ENCODE results near the gene NTRK2. TPM values are rescaled to one million over a fixed set of nuclear protein-coding genes. Genes with fewer than 3 reads are reported as not detected.

NTRK2 gene
- total RNA-seq, 1 experiment from 2014 or later, result not detected

- ATAC-seq (no peak), DNase-seq (ENCODE audit: low read depth, low spot score) (no peak)
- no peak overlapping the region for H3K4me2 ChIP-seq (ENCODE audit: low read length)
- H3K36me3 ChIP-seq (ENCODE audit: control insufficient read depth in 1 of 2, insufficient read depth in 2 of 2, low read length in 2 of 2), result no peaks in the 10 kb centered on the region
- no peaks in the 10 kb centered on the region for H3K4me1 ChIP-seq (ENCODE audit: control insufficient read depth in 1 of 2, insufficient read depth in 2 of 2, low read length in 2 of 2)
- H3K79me2 ChIP-seq (ENCODE audit: insufficient read depth, low read length), result no peaks in the 10 kb centered on the region
- H3K27me3 ChIP-seq (ENCODE audit: insufficient read depth, low read length), result peaks cover 4% of the 10 kb centered on the region; the same call in 1 of the 2 replicates
- H3K4me3 ChIP-seq (replicated peaks in 1 of 2; ENCODE audit: low read depth in 1 of 2, low read length in 2 of 2), result no peak overlapping the region
- H3K9me2 ChIP-seq (ENCODE audit: insufficient read depth), result no peaks in the 10 kb centered on the region
- H2AFZ ChIP-seq (ENCODE audit: low read depth, low read length, poor library complexity, severe bottlenecking), result no peak overlapping the region
- CTCF ChIA-PET, result no interaction called here
- no peaks in the 10 kb centered on the region for H4K20me1 ChIP-seq (ENCODE audit: insufficient read depth)
- TF ChIP-seq SRF (IDR thresholded peaks at IDR 0.05; ENCODE audit: low read depth), result no peak
- TF ChIP-seq JUND (IDR thresholded peaks at IDR 0.05), result no peak
- TF ChIP-seq YY1 (IDR thresholded peaks at IDR 0.05; ENCODE audit: extremely low read depth, insufficient replicate concordance, low read depth, low read length), result no peak
- no peak overlapping the region for H3K9ac ChIP-seq (ENCODE audit: low read length)
- H3K27ac ChIP-seq (ENCODE audit: low read depth, low read length), result no peak overlapping the region
- POLR2A ChIA-PET, result no interaction called here
- intact Hi-C loops (cut with micrococcal nuclease), result no loop called here
- H3K9me3 ChIP-seq (ENCODE audit: control insufficient read depth in 1 of 2, insufficient read depth in 1 of 2, low read depth in 1 of 2, low read length in 2 of 2), result no peaks in the 10 kb centered on the region
- RAD21 ChIA-PET (ENCODE audit: low non-redundant PET in 1 of 2, low total read pairs in 2 of 2, uncharacterized antibody in 2 of 2, unreplicated experiment in 2 of 2), result no interaction called here
- no TSS peak for BruUV-seq (replicated peaks)
Measured at GRCh38 chr9:85024374-85024773, 354.8 kb downstream of the NTRK2 start.

- Histone ChIP-seq H3K4me1 (ENCODE audit: control insufficient read depth in 1 of 2, insufficient read depth in 2 of 2, low read length in 2 of 2) (no peaks in the 10 kb centered on the region), H3K27ac (ENCODE audit: low read depth, low read length) (no peak overlapping the region), H3K9me3 (ENCODE audit: control insufficient read depth in 1 of 2, insufficient read depth in 1 of 2, low read depth in 1 of 2, low read length in 2 of 2) (no peaks in the 10 kb centered on the region), H3K9ac (ENCODE audit: low read length) (no peak overlapping the region), H3K9me2 (ENCODE audit: insufficient read depth) (no peaks in the 10 kb centered on the region), H4K20me1 (ENCODE audit: insufficient read depth) (no peaks in the 10 kb centered on the region), H3K36me3 (ENCODE audit: control insufficient read depth in 1 of 2, insufficient read depth in 2 of 2, low read length in 2 of 2) (no peaks in the 10 kb centered on the region), H2AFZ (ENCODE audit: low read depth, low read length, poor library complexity, severe bottlenecking) (no peak overlapping the region), H3K27me3 (ENCODE audit: insufficient read depth, low read length) (peaks cover 4% of the 10 kb centered on the region; the same call in 1 of the 2 replicates), H3K4me3 (replicated peaks in 1 of 2; ENCODE audit: low read depth in 1 of 2, low read length in 2 of 2) (no peak overlapping the region), H3K79me2 (ENCODE audit: insufficient read depth, low read length) (no peaks in the 10 kb centered on the region), H3K4me2 (ENCODE audit: low read length) (no peak overlapping the region)
- ChIA-PET POLR2A (no interaction called here), CTCF (no interaction called here), RAD21 (ENCODE audit: low non-redundant PET in 1 of 2, low total read pairs in 2 of 2, uncharacterized antibody in 2 of 2, unreplicated experiment in 2 of 2) (no interaction called here)
- intact Hi-C loops (cut with micrococcal nuclease), result no loop called here
- ATAC-seq (no peak), DNase-seq (ENCODE audit: low read depth, low spot score) (no peak)
- TF ChIP-seq, protein P1, sequence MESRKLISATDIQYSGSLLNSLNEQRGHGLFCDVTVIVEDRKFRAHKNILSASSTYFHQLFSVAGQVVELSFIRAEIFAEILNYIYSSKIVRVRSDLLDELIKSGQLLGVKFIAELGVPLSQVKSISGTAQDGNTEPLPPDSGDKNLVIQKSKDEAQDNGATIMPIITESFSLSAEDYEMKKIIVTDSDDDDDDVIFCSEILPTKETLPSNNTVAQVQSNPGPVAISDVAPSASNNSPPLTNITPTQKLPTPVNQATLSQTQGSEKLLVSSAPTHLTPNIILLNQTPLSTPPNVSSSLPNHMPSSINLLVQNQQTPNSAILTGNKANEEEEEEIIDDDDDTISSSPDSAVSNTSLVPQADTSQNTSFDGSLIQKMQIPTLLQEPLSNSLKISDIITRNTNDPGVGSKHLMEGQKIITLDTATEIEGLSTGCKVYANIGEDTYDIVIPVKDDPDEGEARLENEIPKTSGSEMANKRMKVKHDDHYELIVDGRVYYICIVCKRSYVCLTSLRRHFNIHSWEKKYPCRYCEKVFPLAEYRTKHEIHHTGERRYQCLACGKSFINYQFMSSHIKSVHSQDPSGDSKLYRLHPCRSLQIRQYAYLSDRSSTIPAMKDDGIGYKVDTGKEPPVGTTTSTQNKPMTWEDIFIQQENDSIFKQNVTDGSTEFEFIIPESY (IDR thresholded peaks at IDR 0.05; ENCODE audit: extremely low read depth, insufficient replicate concordance, low read length), result no peak
- TF ChIP-seq ELF1 (IDR thresholded peaks at IDR 0.05; ENCODE audit: borderline replicate concordance, low read depth) (no peak), CBX3 (IDR thresholded peaks at IDR 0.05; ENCODE audit: low read depth) (no peak), EZH2 (IDR thresholded peaks at IDR 0.05) (no peak), YY1 (IDR thresholded peaks at IDR 0.05; ENCODE audit: extremely low read depth, insufficient replicate concordance, low read depth, low read length) (no peak), SIN3A (IDR thresholded peaks at IDR 0.05; ENCODE audit: low read depth) (no peak), SRF (IDR thresholded peaks at IDR 0.05; ENCODE audit: low read depth) (no peak)
- no TSS peak for BruUV-seq (replicated peaks)
Measured at GRCh38 chr9:85025638-85026037, 356.1 kb downstream of the NTRK2 start.

Measured in HCT116 (cell line).